Measurements from ENCODE around the gene SAXO1.

DNA sequence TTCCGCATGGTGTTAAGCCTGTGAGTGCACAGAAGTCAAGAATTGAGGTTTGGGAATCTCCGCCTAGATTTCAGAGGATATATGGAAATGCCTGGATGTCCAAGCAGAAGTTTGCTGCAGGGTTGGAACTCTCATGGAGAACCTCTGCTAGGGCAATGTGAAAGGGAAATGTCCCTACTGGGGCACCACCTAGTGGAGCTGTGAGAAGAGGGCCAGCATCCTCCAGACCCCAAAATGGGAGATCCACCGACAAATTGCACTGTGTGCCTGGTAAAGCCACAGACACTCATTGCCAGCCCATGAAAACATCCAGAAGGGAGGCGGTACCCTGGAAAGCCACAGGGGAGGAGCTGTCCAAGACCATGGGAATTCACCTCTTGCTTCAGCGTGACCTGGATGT lies 3.6 kb upstream of the SAXO1 start:
- TF ChIP-seq POLR2A (IDR thresholded peaks at IDR 0.05; ENCODE audit: low read length) (no peak), GATA1 (IDR thresholded peaks at IDR 0.05; ENCODE audit: low read depth, low read length) (no peak)

Measured in erythroblast (primary cell).